ENCODE data around the gene OR3A2. TPM values are rescaled to one million over a fixed set of nuclear protein-coding genes. Genes with fewer than 3 reads are reported as not detected.
"Not testable (repeated sequence)": the region's sequence is repeated elsewhere in the genome, so short reads cannot be mapped to it uniquely, and the experiment has no call there.

The OR3A2 gene
- total RNA-seq, 1 donor from 2014 or later = not detected

DNA sequence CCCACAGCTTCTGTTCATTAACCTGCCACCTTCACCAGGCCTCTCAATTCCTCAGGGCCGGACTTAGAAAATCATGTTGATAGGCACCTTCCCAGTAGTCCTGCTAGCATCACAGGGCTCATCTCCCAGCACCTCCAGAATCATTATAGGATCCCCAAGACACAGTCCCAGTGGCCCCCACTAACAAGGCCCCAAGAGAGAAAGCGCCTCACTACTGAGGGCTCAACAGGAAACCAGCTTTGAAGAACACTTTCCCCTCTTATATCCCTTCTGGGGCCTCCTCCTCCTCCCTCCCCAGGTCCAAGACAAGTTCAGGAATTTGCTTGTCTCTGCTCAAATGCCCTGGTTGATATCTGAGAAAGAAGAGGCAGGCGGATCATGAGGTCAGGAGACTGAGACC lies 25.0 kb upstream of the OR3A2 start, which contains the start of gene OR3A3:
Gene OR3A3 (plus strand): TSS at position 301 of the 400 bp plus-strand sequence.
- TF ChIP-seq CTCF (IDR thresholded peaks at IDR 0.05; ENCODE audit: unreplicated experiment) = no peak
- Mint-ChIP-seq H3K27me3 (no peaks in the 10 kb centered on the region), H3K4me1 (ENCODE audit: low read depth) (no peaks in the 10 kb centered on the region), H3K4me3 (ENCODE audit: low read depth) (no peak within 1 kb of the TSS), H3K9me3 (ENCODE audit: low read depth) (peaks cover 48% of the 10 kb centered on the region), H3K36me3 (ENCODE audit: insufficient read depth) (peaks cover 4% of the 10 kb centered on the region), H3K27ac (no peak within 1 kb of the TSS)
- DNase-seq (ENCODE audit: low spot score, unreplicated experiment) = no peak

DNA sequence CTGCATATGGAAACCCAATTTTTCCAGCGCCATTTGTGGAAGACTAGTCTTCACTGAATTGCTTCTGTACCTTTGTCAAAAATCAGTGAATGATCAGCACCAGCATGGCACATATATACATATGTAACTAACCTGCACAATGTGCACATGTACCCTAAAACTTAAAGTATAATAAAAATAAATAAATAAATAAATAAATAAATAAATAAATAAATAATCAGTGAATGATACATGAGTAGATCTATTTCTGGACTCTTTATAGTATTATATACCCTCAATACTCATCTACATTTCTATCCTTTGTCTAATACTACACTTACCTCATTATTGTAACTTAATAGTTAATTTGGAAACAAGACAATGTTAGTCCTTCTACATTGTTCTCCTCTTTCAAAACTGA lies 17.7 kb upstream of the OR3A2 start:
- H3K4me1 Mint-ChIP-seq (ENCODE audit: low read depth); DNase-seq (ENCODE audit: low spot score, unreplicated experiment); H3K4me3 Mint-ChIP-seq (ENCODE audit: low read depth); H3K27me3 Mint-ChIP-seq; H3K36me3 Mint-ChIP-seq (ENCODE audit: insufficient read depth); H3K27ac Mint-ChIP-seq: not testable (repeated sequence)
- H3K9me3 Mint-ChIP-seq (ENCODE audit: low read depth) = peaks cover 68% of the 10 kb centered on the region

DNA sequence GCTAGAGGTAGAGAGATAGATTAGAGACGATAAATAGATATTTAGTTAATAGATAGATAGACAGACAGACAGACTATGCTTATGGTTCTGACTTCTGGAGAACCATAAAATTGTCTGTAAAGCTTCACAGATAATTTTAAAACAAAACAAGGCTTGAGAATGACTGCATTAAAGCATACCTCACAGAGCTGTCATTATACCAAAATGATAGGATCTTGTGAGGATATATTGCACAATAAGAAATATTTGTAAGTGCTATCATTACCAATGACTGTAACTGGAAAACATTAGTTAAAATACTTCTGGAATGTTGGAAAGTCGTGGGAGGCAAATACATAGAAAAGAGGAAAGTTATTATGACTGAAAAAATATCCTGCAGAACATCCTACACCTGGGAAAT lies 15.7 kb upstream of the OR3A2 start:
- Mint-ChIP-seq H3K27me3 (no peaks in the 10 kb centered on the region), H3K4me3 (ENCODE audit: low read depth) (no peak overlapping the region), H3K36me3 (ENCODE audit: insufficient read depth) (no peaks in the 10 kb centered on the region), H3K4me1 (ENCODE audit: low read depth) (no peaks in the 10 kb centered on the region), H3K9me3 (ENCODE audit: low read depth) (peaks cover 62% of the 10 kb centered on the region), H3K27ac (no peak overlapping the region)
- TF ChIP-seq CTCF (IDR thresholded peaks at IDR 0.05; ENCODE audit: unreplicated experiment) = no peak
- no peak for DNase-seq (ENCODE audit: low spot score, unreplicated experiment)

GRCh38 chr17:3400055-3400454 lies 13.9 kb upstream of the OR3A2 start:
- Mint-ChIP-seq H3K36me3 (ENCODE audit: insufficient read depth) (no peaks in the 10 kb centered on the region), H3K27me3 (no peaks in the 10 kb centered on the region), H3K27ac (no peak overlapping the region), H3K4me1 (ENCODE audit: low read depth) (no peaks in the 10 kb centered on the region), H3K4me3 (ENCODE audit: low read depth) (no peak overlapping the region), H3K9me3 (ENCODE audit: low read depth) (peaks cover 56% of the 10 kb centered on the region)
- DNase-seq (ENCODE audit: low spot score, unreplicated experiment) = no peak
- TF ChIP-seq CTCF (IDR thresholded peaks at IDR 0.05; ENCODE audit: unreplicated experiment) = no peak

DNA sequence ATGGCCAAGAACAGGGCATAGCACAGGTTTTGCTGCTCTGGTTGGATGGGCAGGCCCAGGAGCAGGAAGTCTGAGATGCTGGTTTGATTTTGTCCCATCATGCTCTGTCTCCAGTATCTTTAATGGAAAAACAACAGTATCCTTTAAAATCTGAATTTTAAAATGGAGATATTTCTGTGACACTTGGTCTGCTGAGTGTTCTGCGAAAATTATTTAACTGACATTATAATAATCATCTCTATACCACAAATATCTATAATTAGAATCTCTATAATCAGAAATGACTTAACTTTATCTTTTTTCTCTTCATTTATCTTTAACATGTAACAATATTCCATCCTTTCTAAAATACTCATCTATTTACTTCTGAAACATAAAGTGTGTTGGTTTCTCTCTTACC lies 12.2 kb upstream of the OR3A2 start, which contains the start of gene OR1E1:
Gene OR1E1 (minus strand): TSS at position 101 of the 400 bp plus-strand sequence. CDS start 0 bp downstream, at position 101.
- Mint-ChIP-seq H3K27me3 (no peaks in the 10 kb centered on the region), H3K27ac (no peak within 1 kb of the TSS), H3K9me3 (ENCODE audit: low read depth) (peaks cover 59% of the 10 kb centered on the region), H3K4me1 (ENCODE audit: low read depth) (no peaks in the 10 kb centered on the region), H3K36me3 (ENCODE audit: insufficient read depth) (peaks cover 4% of the 10 kb centered on the region), H3K4me3 (ENCODE audit: low read depth) (no peak within 1 kb of the TSS)
- no peak for TF ChIP-seq CTCF (IDR thresholded peaks at IDR 0.05; ENCODE audit: unreplicated experiment)
- no peak for DNase-seq (ENCODE audit: low spot score, unreplicated experiment)

GRCh38 chr17:3397801-3398200 lies 11.7 kb upstream of the OR3A2 start:
- not testable (repeated sequence) for H3K4me1 Mint-ChIP-seq (ENCODE audit: low read depth); H3K27ac Mint-ChIP-seq; H3K4me3 Mint-ChIP-seq (ENCODE audit: low read depth); DNase-seq (ENCODE audit: low spot score, unreplicated experiment); H3K36me3 Mint-ChIP-seq (ENCODE audit: insufficient read depth); H3K27me3 Mint-ChIP-seq
- peaks cover 56% of the 10 kb centered on the region for H3K9me3 Mint-ChIP-seq (ENCODE audit: low read depth)

Data from progenitor cell of endocrine pancreas (in vitro differentiated cells).